ENCODE data around the gene GDPD5.

GDPD5 gene

GRCh38 chr11:75485742-75486141, 40.0 kb downstream of the GDPD5 start:
- H3K79me2 ChIP-seq (ENCODE audit: insufficient read depth, low read length): no peaks in the 10 kb centered on the region
- no peaks in the 10 kb centered on the region for H3K9me2 ChIP-seq (ENCODE audit: low read depth, low read length)
- H3K36me3 ChIP-seq (ENCODE audit: insufficient read depth, low read length): no peaks in the 10 kb centered on the region
- no peaks in the 10 kb centered on the region for H3K9me3 ChIP-seq (ENCODE audit: low read length)
- no peaks in the 10 kb centered on the region for H3K4me1 ChIP-seq (ENCODE audit: insufficient read depth, low read length, severe bottlenecking)
- H4K20me1 ChIP-seq (ENCODE audit: insufficient read depth, low read length): no peaks in the 10 kb centered on the region
- H2AFZ ChIP-seq (ENCODE audit: low read length): no peak overlapping the region
- TF ChIP-seq CTCF (IDR thresholded peaks at IDR 0.05; ENCODE audit: low read length) (no peak), EZH2 (IDR thresholded peaks at IDR 0.05; ENCODE audit: borderline replicate concordance, low read length) (no peak)
- no peak overlapping the region for H3K9ac ChIP-seq (ENCODE audit: low read length)
- no peak overlapping the region for H3K4me3 ChIP-seq (ENCODE audit: low read depth, low read length, poor library complexity, severe bottlenecking)
- peaks cover 5% of the 10 kb centered on the region; the same call in 1 of the 2 replicates for H3K27me3 ChIP-seq (ENCODE audit: insufficient read depth, low read length)
- no peak overlapping the region for H3K4me2 ChIP-seq (ENCODE audit: low read length)
- H3F3A ChIP-seq (ENCODE audit: insufficient read depth, low read length): no peaks in the 10 kb centered on the region
- H3K27ac ChIP-seq (ENCODE audit: low read depth, low read length, poor library complexity, severe bottlenecking): no peak overlapping the region

- H3K4me2 ChIP-seq (ENCODE audit: low read length): no peak overlapping the region
Observed at GRCh38 chr11:75482931-75483469, 42.7 kb downstream of the GDPD5 start.

GRCh38 chr11:75481922-75482606, 43.7 kb downstream of the GDPD5 start:
- no peaks in the 10 kb centered on the region for H4K20me1 ChIP-seq (ENCODE audit: insufficient read depth, low read length)
- no peak overlapping the region for H3K9ac ChIP-seq (ENCODE audit: low read length)
- no peaks in the 10 kb centered on the region for H3F3A ChIP-seq (ENCODE audit: insufficient read depth, low read length)
- no peak for TF ChIP-seq EZH2 (IDR thresholded peaks at IDR 0.05; ENCODE audit: borderline replicate concordance, low read length)
- no peak overlapping the region for H3K4me3 ChIP-seq (ENCODE audit: low read depth, low read length, poor library complexity, severe bottlenecking)
- H3K9me2 ChIP-seq (ENCODE audit: low read depth, low read length): no peaks in the 10 kb centered on the region
- H3K27ac ChIP-seq (ENCODE audit: low read depth, low read length, poor library complexity, severe bottlenecking): no peak overlapping the region
- no peaks in the 10 kb centered on the region for H3K4me1 ChIP-seq (ENCODE audit: insufficient read depth, low read length, severe bottlenecking)
- H3K79me2 ChIP-seq (ENCODE audit: insufficient read depth, low read length): no peaks in the 10 kb centered on the region
- no peak overlapping the region for H2AFZ ChIP-seq (ENCODE audit: low read length)
- no peaks in the 10 kb centered on the region for H3K36me3 ChIP-seq (ENCODE audit: insufficient read depth, low read length)
- peaks cover 5% of the 10 kb centered on the region; the same call in 1 of the 2 replicates for H3K27me3 ChIP-seq (ENCODE audit: insufficient read depth, low read length)
- no peak overlapping the region for H3K4me2 ChIP-seq (ENCODE audit: low read length)
- no peaks in the 10 kb centered on the region for H3K9me3 ChIP-seq (ENCODE audit: low read length)

More at GRCh38 chr11:75482931-75483469, 42.7 kb downstream of the GDPD5 start:
- H3K79me2 ChIP-seq (ENCODE audit: insufficient read depth, low read length): no peaks in the 10 kb centered on the region
- H3K4me1 ChIP-seq (ENCODE audit: insufficient read depth, low read length, severe bottlenecking): no peaks in the 10 kb centered on the region
- no peak overlapping the region for H3K9ac ChIP-seq (ENCODE audit: low read length)
- no peaks in the 10 kb centered on the region for H3K9me3 ChIP-seq (ENCODE audit: low read length)
- TF ChIP-seq EZH2 (IDR thresholded peaks at IDR 0.05; ENCODE audit: borderline replicate concordance, low read length) (no peak), CTCF (IDR thresholded peaks at IDR 0.05; ENCODE audit: low read length) (no peak)
- H3K27me3 ChIP-seq (ENCODE audit: insufficient read depth, low read length): peaks cover 5% of the 10 kb centered on the region; the same call in 1 of the 2 replicates
- H3F3A ChIP-seq (ENCODE audit: insufficient read depth, low read length): no peaks in the 10 kb centered on the region
- H2AFZ ChIP-seq (ENCODE audit: low read length): no peak overlapping the region
- no peak overlapping the region for H3K4me3 ChIP-seq (ENCODE audit: low read depth, low read length, poor library complexity, severe bottlenecking)
- no peaks in the 10 kb centered on the region for H4K20me1 ChIP-seq (ENCODE audit: insufficient read depth, low read length)
- H3K9me2 ChIP-seq (ENCODE audit: low read depth, low read length): no peaks in the 10 kb centered on the region
- H3K36me3 ChIP-seq (ENCODE audit: insufficient read depth, low read length): no peaks in the 10 kb centered on the region
- H3K27ac ChIP-seq (ENCODE audit: low read depth, low read length, poor library complexity, severe bottlenecking): no peak overlapping the region
